Common myeloid progenitor, CD34-positive (primary cell): ENCODE results near the gene PIK3C3.
"Not testable (repeated sequence)": the region's sequence is repeated elsewhere in the genome, so short reads cannot be mapped to it uniquely, and the experiment has no call there.

Experiments
- CTCF ChIA-PET: fragments of 350-600 bp; sonication (Branson Sonifier 250); formaldehyde crosslinking; loops from one replicate; lab custom pipeline; 2021; ENCODE audit warnings: antibody characterized with exemption; lab: Charles Lee
- POLR2A ChIA-PET: fragments of 350-600 bp; sonication (Branson Sonifier 250); formaldehyde crosslinking; loops from one replicate; lab custom pipeline; 2021; ENCODE audit warnings: antibody characterized with exemption; lab: Charles Lee
- DNase-seq, 3 donors: peaks; one replicate each; pipeline versions ENCODE4 v3.0.0 to v3.0.0-alpha.2; 2013
- H3K27ac ChIP-seq, 2 experiments: 1 replicate in 1 of 2; 2 replicates in 1 of 2; pipeline ENCODE4 v1.7.0; 2013; ENCODE audit warnings: inconsistent platforms in 2 of 2, low read length in 2 of 2, mild to moderate bottlenecking in 2 of 2, low read depth in 1 of 2, moderate library complexity in 1 of 2; ENCODE audit not compliant: severe bottlenecking in 2 of 2, insufficient read depth in 1 of 2, poor library complexity in 1 of 2
- H3K27me3 ChIP-seq, 5 experiments: replicated peaks in 2 of 5; 1 replicate in 3 of 5; 2 replicates in 2 of 5; pipeline versions ENCODE4 v1.6.1 to v1.7.0; 2013; ENCODE audit warnings: low read length in 4 of 5, mild to moderate bottlenecking in 2 of 5, moderate library complexity in 2 of 5, inconsistent platforms in 1 of 5; ENCODE audit not compliant: insufficient read depth in 5 of 5, control insufficient read depth in 4 of 5
- H3K36me3 ChIP-seq, 4 experiments: 1 replicate in 2 of 4; 2 replicates in 2 of 4; pipeline versions ENCODE4 v1.6.1 to v1.7.0; 2013; ENCODE audit warnings: low read length in 3 of 4, control low read depth in 1 of 4, mild to moderate bottlenecking in 1 of 4; ENCODE audit not compliant: control insufficient read depth in 4 of 4, insufficient read depth in 4 of 4
- H3K4me1 ChIP-seq, 4 experiments: 1 replicate in 3 of 4; 2 replicates in 1 of 4; pipeline versions ENCODE4 v1.6.1 to v1.7.1; 2013; ENCODE audit warnings: low read length in 3 of 4, mild to moderate bottlenecking in 3 of 4, control low read depth in 1 of 4, inconsistent platforms in 1 of 4, moderate library complexity in 1 of 4; ENCODE audit not compliant: control insufficient read depth in 4 of 4, insufficient read depth in 4 of 4; ENCODE audit errors: control extremely low read depth in 1 of 4
- H3K4me3 ChIP-seq, 7 experiments: 1 replicate in 4 of 7; 2 replicates in 3 of 7; pipeline versions ENCODE4 v1.5.1 to v1.7.0; 2013; ENCODE audit warnings: mild to moderate bottlenecking in 7 of 7, low read length in 6 of 7, moderate library complexity in 6 of 7, inconsistent platforms in 2 of 7, low read depth in 2 of 7, control low read depth in 1 of 7; ENCODE audit not compliant: insufficient read depth in 4 of 7, control insufficient read depth in 1 of 7; ENCODE audit errors: extremely low read depth in 1 of 7
- H3K9me3 ChIP-seq, 5 experiments: 1 replicate in 4 of 5; 2 replicates in 1 of 5; pipeline versions ENCODE4 v1.6.1 to v1.7.1; 2013; ENCODE audit warnings: low read length in 4 of 5, mild to moderate bottlenecking in 2 of 5, inconsistent platforms in 1 of 5, low read depth in 1 of 5, moderate library complexity in 1 of 5; ENCODE audit not compliant: control insufficient read depth in 4 of 5, insufficient read depth in 2 of 5; ENCODE audit errors: control extremely low read depth in 1 of 5
- WGBS: methylation state at CpG from one replicate; pipeline ENCODE4 v1.1.5; 2013; ENCODE audit not compliant: insufficient coverage; 5-methylcytosine and 5-hydroxymethylcytosine counted together

The PIK3C3 gene

GRCh38 chr18:42045346-42045745 lies 90.3 kb downstream of the PIK3C3 start:
- no peak for DNase-seq
- Histone ChIP-seq H3K9me3 (no peaks in the 10 kb centered on the region), H3K27me3 (no peaks in the 10 kb centered on the region), H3K4me3 (no peak overlapping the region), H3K27ac (no peak overlapping the region), H3K36me3 (peaks cover 12 to 47% (median 28%) of the 10 kb centered on the region in 4 experiments), H3K4me1 (peaks cover 0 to 9% (median 0%) of the 10 kb centered on the region in 4 experiments)
- 86% methylated on average over 1 of the region's 1 CpG for WGBS
- ChIA-PET CTCF (interaction anchor here (0.9 kb wide), 1 partner anchor 10 kb away, joined by 3 read pairs; no protein-coding TSS in a partner anchor), POLR2A (no interaction called here)

GRCh38 chr18:42047721-42048120 lies 92.7 kb downstream of the PIK3C3 start:
- Histone ChIP-seq H3K9me3 (no peaks in the 10 kb centered on the region), H3K4me3 (no peak overlapping the region), H3K27ac (no peak overlapping the region), H3K36me3 (peaks cover 16 to 39% (median 22%) of the 10 kb centered on the region in 4 experiments), H3K27me3 (no peaks in the 10 kb centered on the region), H3K4me1 (peaks cover 0 to 9% (median 0%) of the 10 kb centered on the region in 4 experiments)
- no peak for DNase-seq
- POLR2A ChIA-PET = no interaction called here
- CTCF ChIA-PET = interaction anchor here (2.0 kb wide), 1 partner anchor 20 kb away, joined by 7 read pairs; no protein-coding TSS in a partner anchor

- Histone ChIP-seq H3K4me1 (peaks cover 0 to 9% (median 0%) of the 10 kb centered on the region in 4 experiments), H3K27ac (no peak overlapping the region), H3K27me3 (no peaks in the 10 kb centered on the region), H3K4me3 (no peak overlapping the region), H3K36me3 (peaks cover 16 to 37% (median 21%) of the 10 kb centered on the region in 4 experiments), H3K9me3 (no peaks in the 10 kb centered on the region)
- ChIA-PET CTCF (interaction anchor here (0.6 to 2.0 kb wide), 2 partner anchors 20 to 72 kb away, joined by 3 to 7 read pairs; no protein-coding TSS in a partner anchor), POLR2A (no interaction called here)
- peak in 2 of 3 donors; percentile 10 to 18 for DNase-seq
- WGBS = 100% methylated on average over 1 of the region's 2 CpGs
These were observed 93.1 kb downstream of the PIK3C3 start for GRCh38 chr18:42048158-42048557.

- WGBS = 97% methylated on average over 11 of the region's 15 CpGs
- H3K9me3 ChIP-seq, DNase-seq, H3K4me3 ChIP-seq, H3K4me1 ChIP-seq, H3K27me3 ChIP-seq, H3K27ac ChIP-seq, POLR2A ChIA-PET: not testable (repeated sequence)
- CTCF ChIA-PET = interaction anchor here (0.8 to 2.0 kb wide), 3 partner anchors 16 to 22 kb away, joined by 3 to 7 read pairs (median 5); no protein-coding TSS in a partner anchor
- peaks cover 17 to 25% (median 18%) of the 10 kb centered on the region in 4 experiments for H3K36me3 ChIP-seq
These were observed 94.5 kb downstream of the PIK3C3 start for GRCh38 chr18:42049536-42049935.

GRCh38 chr18:42051411-42051810 lies 96.4 kb downstream of the PIK3C3 start:
- ChIA-PET CTCF (interaction anchor here (0.9 to 1.8 kb wide), 10 partner anchors 10 to 1521 kb away, joined by 3 to 5 read pairs (median 3); no protein-coding TSS in a partner anchor), POLR2A (no interaction called here)
- peaks cover 15 to 21% (median 17%) of the 10 kb centered on the region in 4 experiments for H3K36me3 ChIP-seq
- H3K27ac ChIP-seq = no peak overlapping the region
- no peak for DNase-seq
- H3K9me3 ChIP-seq = no peaks in the 10 kb centered on the region
- no peaks in the 10 kb centered on the region for H3K27me3 ChIP-seq
- H3K4me3 ChIP-seq = no peak overlapping the region
- H3K4me1 ChIP-seq = peaks cover 0 to 9% (median 0%) of the 10 kb centered on the region in 4 experiments

- Histone ChIP-seq H3K4me3 (no peak overlapping the region), H3K9me3 (no peaks in the 10 kb centered on the region), H3K27ac (no peak overlapping the region), H3K36me3 (peaks cover 14 to 21% (median 15%) of the 10 kb centered on the region in 4 experiments), H3K4me1 (peaks cover 0 to 9% (median 0%) of the 10 kb centered on the region in 4 experiments), H3K27me3 (no peaks in the 10 kb centered on the region)
- WGBS = 93% methylated on average over 2 of the region's 3 CpGs
- DNase-seq = peak; percentile 17 to 44 (median 20)
- POLR2A ChIA-PET = no interaction called here
- CTCF ChIA-PET = interaction anchor here (0.9 to 2.1 kb wide), 6 partner anchors 10 to 36 kb away, joined by 3 to 6 read pairs (median 4); no protein-coding TSS in a partner anchor
These were observed 97.2 kb downstream of the PIK3C3 start for GRCh38 chr18:42052122-42052708.

- H3K4me1 ChIP-seq = peaks cover 0 to 3% (median 0%) of the 10 kb centered on the region in 4 experiments
- H3K4me3 ChIP-seq = no peak overlapping the region
- WGBS = 82% methylated on average over 1 of the region's 5 CpGs
- ChIA-PET POLR2A (no interaction called here), CTCF (interaction anchor here (0.6 to 2.1 kb wide), 16 partner anchors 10 to 1544 kb away, joined by 3 to 10 read pairs (median 6); no protein-coding TSS in a partner anchor)
- no peak overlapping the region for H3K27ac ChIP-seq
- peak; percentile 62 to 77 (median 76) for DNase-seq
- H3K36me3 ChIP-seq = peaks cover 11 to 26% (median 15%) of the 10 kb centered on the region in 4 experiments
- H3K9me3 ChIP-seq = no peaks in the 10 kb centered on the region
- H3K27me3 ChIP-seq = no peaks in the 10 kb centered on the region
These were observed 98.3 kb downstream of the PIK3C3 start for GRCh38 chr18:42053188-42053781.
